Rectal smooth muscle tissue (tissue), 1 donor: ENCODE measurements around the gene TRABD.

Source experiments
- H3K27ac ChIP-seq: one replicate; pipeline ENCODE4 v1.7.0; 2013; ENCODE audit warnings: low read depth, low read length, inconsistent platforms
- H3K27me3 ChIP-seq: one replicate; pipeline ENCODE4 v1.7.0; 2013; ENCODE audit warnings: low read length; ENCODE audit not compliant: control insufficient read depth, insufficient read depth
- H3K36me3 ChIP-seq: one replicate; pipeline ENCODE4 v1.7.0; 2013; ENCODE audit warnings: low read length; ENCODE audit not compliant: control insufficient read depth, insufficient read depth
- H3K4me1 ChIP-seq: one replicate; pipeline ENCODE4 v1.7.0; 2013; ENCODE audit warnings: low read length; ENCODE audit not compliant: control insufficient read depth, insufficient read depth
- H3K4me3 ChIP-seq: one replicate; pipeline ENCODE4 v1.7.0; 2013; ENCODE audit warnings: low read length
- H3K9ac ChIP-seq: one replicate; pipeline ENCODE4 v1.7.0; 2013; ENCODE audit warnings: low read length

Gene TRABD

DNA sequence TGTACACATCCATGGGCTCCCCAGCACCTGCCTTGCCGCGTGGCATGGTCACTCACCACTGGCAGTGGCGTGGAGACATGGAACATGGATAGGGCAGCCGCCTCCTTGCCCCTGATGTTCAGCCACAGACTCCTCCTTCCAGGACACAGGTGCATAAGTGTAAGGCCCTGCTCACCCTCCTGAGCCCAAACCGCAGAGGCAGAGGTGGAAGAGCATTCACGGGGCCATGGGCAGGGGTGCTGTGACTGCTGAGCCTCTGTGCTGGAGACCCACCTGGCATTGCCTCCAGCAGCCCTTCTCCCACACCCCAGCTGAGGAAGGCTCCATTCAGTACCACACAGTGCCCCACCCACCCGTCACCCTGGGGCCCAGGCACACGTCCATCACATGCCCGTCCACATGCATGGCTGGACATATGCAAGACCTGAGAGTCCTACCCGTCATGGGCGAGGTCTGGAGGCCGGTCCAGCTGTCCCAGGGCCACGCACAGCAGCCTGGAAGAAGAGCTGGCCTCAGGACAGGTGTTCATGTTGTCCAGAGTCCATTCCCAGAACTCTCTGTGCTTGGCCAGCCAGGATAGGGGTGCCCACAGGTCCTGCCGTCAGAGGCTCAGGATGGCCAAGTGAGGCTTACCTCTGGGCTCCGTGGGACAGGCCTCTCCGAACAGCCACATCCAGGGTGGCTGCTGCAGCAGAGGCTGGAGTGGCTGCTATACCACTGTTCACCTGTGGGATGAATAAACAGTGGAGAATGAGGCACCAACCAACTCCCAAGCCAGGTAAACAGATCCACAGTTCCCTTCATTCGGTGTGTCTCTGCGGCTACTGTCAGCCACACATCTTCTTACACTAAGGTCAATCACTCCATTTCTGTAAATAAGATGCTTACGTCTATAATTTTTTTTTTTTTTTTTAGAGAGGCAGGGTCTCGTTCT is 60.8 kb downstream of the TRABD start:
- Histone ChIP-seq H3K9ac (no peak overlapping the region), H3K4me3 (peak overlapping the region; percentile 82), H3K4me1 (peaks cover 17% of the 10 kb centered on the region), H3K27me3 (no peaks in the 10 kb centered on the region), H3K27ac (no peak overlapping the region), H3K36me3 (peaks cover 15% of the 10 kb centered on the region)

- peaks cover 17% of the 10 kb centered on the region for H3K4me1 ChIP-seq
- H3K9ac ChIP-seq: no peak overlapping the region
These were observed 62.0 kb downstream of the TRABD start for GRCh38 chr22:50247748-50248147.

GRCh38 chr22:50248196-50249081 is 62.7 kb downstream of the TRABD start:
- H3K27ac ChIP-seq: no peak overlapping the region
- peaks cover 15% of the 10 kb centered on the region for H3K36me3 ChIP-seq
- H3K4me3 ChIP-seq: no peak overlapping the region
- H3K27me3 ChIP-seq: no peaks in the 10 kb centered on the region
- no peak overlapping the region for H3K9ac ChIP-seq
- peaks cover 17% of the 10 kb centered on the region for H3K4me1 ChIP-seq

More at GRCh38 chr22:50247748-50248147, 62.0 kb downstream of the TRABD start:
- Histone ChIP-seq H3K4me3 (no peak overlapping the region), H3K36me3 (peaks cover 15% of the 10 kb centered on the region), H3K27ac (no peak overlapping the region), H3K27me3 (no peaks in the 10 kb centered on the region)
